Activated B cell treated with CpG ODN at 0.5 μM for 24 hours (primary cell): ENCODE results near the gene NBEAL2. TPM values are rescaled to one million over a fixed set of nuclear protein-coding genes. Genes with fewer than 3 reads are reported as not detected.

Experiments
- ATAC-seq: fragments of 200-7000 bp; cut with Tn5 transposase; one replicate; pipeline ENCODE4 v1.10.0; 2021; ENCODE audit warnings: low read depth, mild to moderate bottlenecking, moderate library complexity
- CTCF ChIA-PET: fragments of 350-600 bp; sonication (Branson Sonifier 250); formaldehyde crosslinking; loops from one replicate; lab custom pipeline; 2021; ENCODE audit warnings: antibody characterized with exemption; lab: Charles Lee
- POLR2A ChIA-PET: fragments of 350-600 bp; sonication (Branson Sonifier 250); formaldehyde crosslinking; loops from one replicate; lab custom pipeline; 2021; ENCODE audit warnings: antibody characterized with exemption; lab: Charles Lee
- DNase-seq: peaks from one replicate; pipeline ENCODE4 v3.0.0; 2022
- H3K27ac Mint-ChIP-seq: one replicate; pipeline ENCODE4 v1.8.0; 2020; ENCODE audit warnings: mixed read lengths
- H3K27me3 Mint-ChIP-seq: one replicate; pipeline ENCODE4 v1.8.0; 2021; ENCODE audit warnings: mixed read lengths
- H3K36me3 Mint-ChIP-seq: one replicate; pipeline ENCODE4 v1.8.0; 2021; ENCODE audit warnings: low read depth, mixed read lengths
- H3K4me1 Mint-ChIP-seq: one replicate; pipeline ENCODE4 v1.8.0; 2021; ENCODE audit warnings: mixed read lengths
- H3K4me3 Mint-ChIP-seq: one replicate; pipeline ENCODE4 v1.8.0; 2020; ENCODE audit warnings: mild to moderate bottlenecking, mixed read lengths
- H3K9me3 Mint-ChIP-seq: one replicate; pipeline ENCODE4 v1.8.0; 2020; ENCODE audit warnings: mixed read lengths
- intact Hi-C: fragments of 100-400 bp; cut with micrococcal nuclease; formaldehyde crosslinking; loops from one replicate; pipeline ENCODE4 v1.15.1; 2024
- total RNA-seq: library from RNA; stranded (reverse); gene quantifications from 2 replicates; pipeline ENCODE4 v1.2.3, GENCODE V29; 2022
- TF ChIP-seq, protein P1 (sequence below): fragments of 200-600 bp; IDR thresholded peaks from one replicate; pipeline ENCODE4 v1.8.0; 2022; ENCODE audit warnings: antibody characterized with exemption, mild to moderate bottlenecking

Gene NBEAL2
- total RNA-seq, 1 donor from 2014 or later: 98.6 TPM

GRCh38 chr3:47014036-47014435 is 34.6 kb downstream of the NBEAL2 start:
- H3K4me1 Mint-ChIP-seq: peaks cover 38% of the 10 kb centered on the region
- CTCF ChIA-PET: no interaction called here

DNA sequence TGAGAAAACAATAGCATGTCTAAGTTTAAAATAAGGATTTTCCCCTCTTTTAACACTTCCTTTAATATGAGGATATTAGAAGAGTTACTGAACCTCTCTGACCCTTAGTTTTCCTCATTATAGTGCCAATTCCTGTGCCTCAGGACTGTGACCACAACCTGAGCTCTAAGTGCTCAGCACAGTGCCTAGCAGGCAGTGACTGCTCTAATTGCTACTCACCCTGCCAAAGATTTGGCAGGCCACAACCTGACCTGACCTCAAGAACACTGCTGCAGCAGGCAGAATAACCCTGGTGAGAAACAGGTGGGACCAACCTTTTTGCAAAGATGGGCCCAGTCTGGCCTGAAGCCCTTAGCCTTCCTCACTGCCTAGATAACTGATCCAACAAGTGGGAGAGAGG is 35.7 kb downstream of the NBEAL2 start:
- Mint-ChIP-seq H3K4me3 (no peak overlapping the region), H3K27ac (no peak overlapping the region), H3K27me3 (no peaks in the 10 kb centered on the region), H3K36me3 (peaks cover 56% of the 10 kb centered on the region), H3K9me3 (no peaks in the 10 kb centered on the region), H3K4me1 (peaks cover 41% of the 10 kb centered on the region)
- intact Hi-C loops: loop anchor here (10.0 kb wide), 1 partner anchor 310 kb away; no protein-coding TSS in a partner anchor
- CTCF ChIA-PET: interaction anchor here (0.6 kb wide), 2 partner anchors 20 to 62 kb away, joined by 3 read pairs; no protein-coding TSS in a partner anchor
- ATAC-seq (no peak), DNase-seq (no peak)
- TF ChIP-seq, protein P1, sequence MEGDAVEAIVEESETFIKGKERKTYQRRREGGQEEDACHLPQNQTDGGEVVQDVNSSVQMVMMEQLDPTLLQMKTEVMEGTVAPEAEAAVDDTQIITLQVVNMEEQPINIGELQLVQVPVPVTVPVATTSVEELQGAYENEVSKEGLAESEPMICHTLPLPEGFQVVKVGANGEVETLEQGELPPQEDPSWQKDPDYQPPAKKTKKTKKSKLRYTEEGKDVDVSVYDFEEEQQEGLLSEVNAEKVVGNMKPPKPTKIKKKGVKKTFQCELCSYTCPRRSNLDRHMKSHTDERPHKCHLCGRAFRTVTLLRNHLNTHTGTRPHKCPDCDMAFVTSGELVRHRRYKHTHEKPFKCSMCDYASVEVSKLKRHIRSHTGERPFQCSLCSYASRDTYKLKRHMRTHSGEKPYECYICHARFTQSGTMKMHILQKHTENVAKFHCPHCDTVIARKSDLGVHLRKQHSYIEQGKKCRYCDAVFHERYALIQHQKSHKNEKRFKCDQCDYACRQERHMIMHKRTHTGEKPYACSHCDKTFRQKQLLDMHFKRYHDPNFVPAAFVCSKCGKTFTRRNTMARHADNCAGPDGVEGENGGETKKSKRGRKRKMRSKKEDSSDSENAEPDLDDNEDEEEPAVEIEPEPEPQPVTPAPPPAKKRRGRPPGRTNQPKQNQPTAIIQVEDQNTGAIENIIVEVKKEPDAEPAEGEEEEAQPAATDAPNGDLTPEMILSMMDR: no peak
- POLR2A ChIA-PET: no interaction called here

More at GRCh38 chr3:47014036-47014435, 34.6 kb downstream of the NBEAL2 start:
- H3K36me3 Mint-ChIP-seq: peaks cover 46% of the 10 kb centered on the region
- no peak overlapping the region for H3K4me3 Mint-ChIP-seq
- no peaks in the 10 kb centered on the region for H3K27me3 Mint-ChIP-seq
- no peak for DNase-seq
- intact Hi-C loops: loop anchor here (10.0 kb wide), 1 partner anchor 311 kb away; no protein-coding TSS in a partner anchor
- no peak overlapping the region for H3K27ac Mint-ChIP-seq
- TF ChIP-seq, protein P1: no peak
- POLR2A ChIA-PET: no interaction called here
- no peak for ATAC-seq
- no peaks in the 10 kb centered on the region for H3K9me3 Mint-ChIP-seq

- H3K9me3 Mint-ChIP-seq: no peaks in the 10 kb centered on the region
- peaks cover 38% of the 10 kb centered on the region for H3K4me1 Mint-ChIP-seq
- no peaks in the 10 kb centered on the region for H3K27me3 Mint-ChIP-seq
- POLR2A ChIA-PET: interaction anchor here (1.0 to 1.5 kb wide), 4 partner anchors 35 to 107 kb away, joined by 4 to 14 read pairs (median 6); partner anchors contain the start of genes CCDC12 and NBEAL2
- CTCF ChIA-PET: interaction anchor here (1.0 kb wide), 1 partner anchor 93 kb away, joined by 3 read pairs; no protein-coding TSS in a partner anchor
- TF ChIP-seq, protein P1: no peak
- intact Hi-C loops: loop anchor here (10.0 kb wide), 1 partner anchor 308 kb away; no protein-coding TSS in a partner anchor
- ATAC-seq: no peak
- H3K27ac Mint-ChIP-seq: peak overlapping the region; percentile 78
- H3K4me3 Mint-ChIP-seq: no peak overlapping the region
- peaks cover 65% of the 10 kb centered on the region for H3K36me3 Mint-ChIP-seq
- DNase-seq: no peak
These were observed 36.8 kb downstream of the NBEAL2 start for GRCh38 chr3:47016086-47016933.

GRCh38 chr3:47016934-47017435 is 37.5 kb downstream of the NBEAL2 start:
- POLR2A ChIA-PET: interaction anchor here (0.7 to 1.5 kb wide), 5 partner anchors 11 to 108 kb away, joined by 3 to 14 read pairs (median 4); partner anchors contain the start of genes CCDC12 and NBEAL2
- H3K27me3 Mint-ChIP-seq: no peaks in the 10 kb centered on the region
- DNase-seq (no peak), ATAC-seq (peak; percentile 89)
- no peaks in the 10 kb centered on the region for H3K9me3 Mint-ChIP-seq
- peak overlapping the region; percentile 42 for H3K4me3 Mint-ChIP-seq
- peak overlapping the region; percentile 78 for H3K27ac Mint-ChIP-seq
- TF ChIP-seq, protein P1: no peak
- CTCF ChIA-PET: interaction anchor here (1.0 kb wide), 1 partner anchor 93 kb away, joined by 3 read pairs; no protein-coding TSS in a partner anchor
- intact Hi-C loops: loop anchor here (1.0 to 10.0 kb wide), 2 partner anchors 8 to 308 kb away; no protein-coding TSS in a partner anchor
- peaks cover 65% of the 10 kb centered on the region for H3K36me3 Mint-ChIP-seq
- peaks cover 38% of the 10 kb centered on the region for H3K4me1 Mint-ChIP-seq
